GM18505 (cell line): ENCODE results near the gene LSM3.
"Not testable (repeated sequence)": the region's sequence is repeated elsewhere in the genome, so short reads cannot be mapped to it uniquely, and the experiment has no call there.

ENCODE experiments used
- ATAC-seq: cut with Tn5 transposase; IDR thresholded peaks from one replicate; pipeline ENCODE4 v1.9.1; 2021; ENCODE audit not compliant: unreplicated experiment
- POLR2A ChIP-seq: IDR thresholded peaks from 4 replicates; pipeline ENCODE4 v1.6.1; 2011; ENCODE audit warnings: borderline replicate concordance; ENCODE audit not compliant: insufficient read depth, insufficient read length; ENCODE audit errors: extremely low read depth

Gene LSM3

GRCh38 chr3:14218355-14218754 is 39.7 kb downstream of the LSM3 start:
- ATAC-seq, result no peak
- no peak for TF ChIP-seq POLR2A

DNA sequence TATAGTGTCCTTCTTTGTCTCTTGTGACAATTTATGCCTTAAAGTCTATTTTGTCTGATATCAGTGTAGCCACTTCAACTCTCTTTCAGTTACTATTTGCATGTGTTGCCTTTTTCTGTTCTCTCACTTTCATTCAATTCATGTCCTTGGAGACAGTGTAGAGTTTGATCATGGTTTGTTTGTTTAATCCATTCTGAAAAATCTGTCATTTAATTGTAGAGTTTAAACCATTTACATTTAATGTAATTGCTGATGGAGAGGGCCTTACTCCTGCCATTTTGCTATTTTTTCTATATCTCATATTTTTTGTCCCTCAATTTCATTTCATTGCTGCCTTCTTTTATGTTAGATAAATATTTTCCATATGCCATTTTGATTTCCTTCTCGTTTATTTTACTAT is 42.3 kb downstream of the LSM3 start:
- no peak for ATAC-seq
- TF ChIP-seq POLR2A, result no peak

- TF ChIP-seq POLR2A, result no peak
- no peak for ATAC-seq
These were observed 43.3 kb downstream of the LSM3 start for GRCh38 chr3:14221902-14222301.

GRCh38 chr3:14222457-14222856 is 43.8 kb downstream of the LSM3 start:
- no peak for ATAC-seq
- TF ChIP-seq POLR2A, result no peak

DNA sequence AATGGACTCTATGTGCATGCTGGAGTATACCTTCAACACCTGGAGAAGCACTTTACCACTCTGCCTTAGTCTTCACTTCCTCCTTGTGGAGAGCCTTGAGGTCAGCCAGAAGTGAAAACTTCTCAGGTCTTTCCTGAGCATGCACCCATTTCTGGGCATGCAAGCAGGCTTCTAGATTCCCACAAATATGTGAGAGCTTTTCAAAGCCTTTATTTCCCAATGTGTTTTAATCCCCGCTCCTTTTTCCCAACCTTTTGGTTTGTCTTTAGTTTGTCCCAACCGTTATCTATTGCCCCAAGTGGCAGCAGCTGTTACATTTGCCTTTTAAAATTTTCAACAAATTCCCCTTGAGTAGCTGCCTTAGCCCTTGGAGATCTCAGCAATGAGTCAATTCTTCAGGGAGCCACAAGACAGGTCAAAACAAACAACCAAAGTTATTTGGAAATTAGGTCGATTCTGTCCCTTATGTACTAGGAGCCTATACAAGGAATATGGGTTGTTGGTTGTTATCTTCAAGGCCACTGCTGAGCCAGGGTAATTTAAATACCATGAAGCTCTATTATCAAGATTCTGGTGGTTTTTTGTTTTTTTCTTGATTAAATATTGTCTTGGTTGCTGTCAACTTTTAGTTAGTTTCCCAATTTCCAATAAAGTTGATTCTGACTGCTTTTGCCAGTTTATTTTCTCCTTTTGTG is 44.4 kb downstream of the LSM3 start:
- TF ChIP-seq POLR2A, result no peak
- no peak for ATAC-seq

DNA sequence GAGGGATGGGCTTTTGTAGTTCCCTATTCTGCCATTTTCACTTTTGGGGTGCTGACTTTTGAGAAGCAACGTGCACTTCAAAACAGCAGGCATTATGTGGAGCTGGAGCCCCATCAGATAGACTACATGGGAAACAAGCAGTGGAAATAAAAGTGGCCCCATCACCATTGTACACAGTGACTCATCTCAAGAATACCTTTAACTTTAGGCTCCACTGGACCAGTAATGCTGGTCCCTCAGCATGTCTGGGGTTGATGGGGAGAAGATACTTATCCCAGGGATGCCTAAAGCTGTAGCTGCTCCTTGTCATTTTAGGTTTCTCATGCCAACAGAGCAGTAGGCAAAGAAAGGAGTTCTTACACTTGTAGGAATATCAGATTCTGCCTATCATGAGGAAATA is 45.0 kb downstream of the LSM3 start:
- TF ChIP-seq POLR2A, result no peak
- ATAC-seq, result no peak

GRCh38 chr3:14224895-14225294 is 46.3 kb downstream of the LSM3 start:
- TF ChIP-seq POLR2A, result no peak
- no peak for ATAC-seq

DNA sequence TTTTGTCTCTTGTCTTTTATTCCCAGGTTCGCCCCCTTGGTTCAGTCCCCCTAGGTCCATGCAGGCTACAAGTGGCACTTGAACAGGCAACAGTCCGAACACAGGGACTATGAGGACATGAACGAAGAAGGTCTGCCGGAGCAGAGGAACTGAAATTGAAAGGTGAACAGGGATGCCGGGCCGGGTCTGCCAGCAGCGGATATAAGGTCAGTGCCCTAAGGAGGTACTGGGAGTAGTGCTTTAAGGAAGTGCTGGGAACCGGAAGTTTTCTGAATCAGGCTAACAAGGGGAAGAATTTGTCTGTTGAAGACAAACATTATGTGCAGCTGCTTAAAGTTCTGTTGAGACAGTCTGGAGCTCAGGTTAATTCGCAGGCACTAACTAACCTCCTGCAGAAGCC is 46.8 kb downstream of the LSM3 start:
- TF ChIP-seq POLR2A, result no peak
- ATAC-seq, result no peak

DNA sequence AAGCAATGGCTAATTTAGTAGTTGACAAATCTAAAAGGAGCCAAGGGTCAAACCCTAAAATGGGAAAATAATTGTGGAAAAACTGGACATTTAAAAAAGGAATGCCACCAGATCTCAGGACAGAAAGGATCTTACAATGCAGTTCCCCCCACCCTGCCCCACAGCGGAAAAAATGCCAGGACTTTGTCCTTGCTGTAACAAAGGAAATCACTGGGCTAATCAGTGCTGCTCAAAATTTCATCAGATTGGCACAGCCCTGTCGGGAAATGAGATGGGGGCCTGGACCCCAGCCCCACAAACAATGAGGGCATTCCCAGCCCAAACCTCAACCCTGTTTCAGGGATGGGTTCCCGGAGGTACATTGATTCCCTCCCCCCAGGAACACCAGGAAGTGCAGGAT is 47.7 kb downstream of the LSM3 start:
- not testable (repeated sequence) for ATAC-seq

DNA sequence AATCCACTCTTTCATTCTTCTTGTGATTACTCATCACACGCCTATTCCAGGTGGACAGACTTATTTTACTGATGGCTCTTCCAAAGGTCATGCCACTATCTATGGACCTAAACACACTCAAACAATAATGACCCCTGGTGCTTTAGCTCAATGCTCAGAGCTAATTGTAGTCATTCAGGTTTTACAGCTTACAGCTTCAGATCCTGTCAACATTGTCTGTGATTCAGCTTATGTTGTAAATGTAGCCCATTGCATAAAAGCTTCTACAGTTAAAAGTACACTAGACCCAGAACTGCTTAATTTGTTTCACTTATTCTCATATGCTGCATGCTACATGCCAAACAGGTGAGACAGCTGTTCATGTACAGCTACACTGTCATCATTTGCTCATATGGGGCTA is 49.2 kb downstream of the LSM3 start:
- no peak for ATAC-seq
- no peak for TF ChIP-seq POLR2A

DNA sequence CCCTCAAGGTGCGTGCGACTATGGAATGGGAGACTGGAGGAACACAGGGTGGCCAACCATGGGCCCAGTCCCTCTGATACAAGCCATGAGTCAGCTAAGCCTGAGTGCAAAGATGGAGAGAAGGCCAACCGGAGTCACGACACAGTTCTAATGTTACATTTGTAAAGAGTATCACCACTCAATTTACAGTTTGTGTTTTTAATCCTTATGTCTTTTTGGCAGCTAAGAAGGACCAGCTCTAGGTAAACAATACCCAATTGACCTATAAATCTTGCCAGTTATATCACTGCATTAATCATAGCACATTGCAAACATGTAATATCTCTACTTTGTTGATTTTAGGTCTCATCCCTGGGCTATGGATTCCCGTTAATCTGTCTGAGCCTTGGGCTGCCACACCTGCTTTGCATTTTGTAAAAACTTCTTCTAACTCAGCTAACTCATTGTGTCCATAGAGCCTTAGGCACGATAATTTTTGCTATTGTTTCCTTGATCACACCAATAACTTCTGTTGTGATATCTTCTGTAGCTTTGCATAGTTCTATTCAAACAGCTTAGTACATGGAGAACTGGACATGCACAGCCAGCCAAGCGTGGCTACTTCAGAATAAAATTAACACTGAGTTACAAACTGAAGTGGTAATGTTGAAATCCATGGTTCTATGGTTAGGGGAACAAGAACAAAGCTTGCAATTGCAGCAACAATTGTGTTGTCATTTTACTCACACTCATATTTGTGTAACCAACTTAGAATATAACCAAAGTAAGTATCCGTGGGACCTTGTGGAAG is 50.3 kb downstream of the LSM3 start:
- TF ChIP-seq POLR2A, result no peak
- no peak for ATAC-seq

GRCh38 chr3:14229695-14230094 is 51.1 kb downstream of the LSM3 start:
- ATAC-seq, result not testable (repeated sequence)

- no peak for ATAC-seq
- no peak for TF ChIP-seq POLR2A
These were observed 52.1 kb downstream of the LSM3 start for GRCh38 chr3:14230729-14231128.

DNA sequence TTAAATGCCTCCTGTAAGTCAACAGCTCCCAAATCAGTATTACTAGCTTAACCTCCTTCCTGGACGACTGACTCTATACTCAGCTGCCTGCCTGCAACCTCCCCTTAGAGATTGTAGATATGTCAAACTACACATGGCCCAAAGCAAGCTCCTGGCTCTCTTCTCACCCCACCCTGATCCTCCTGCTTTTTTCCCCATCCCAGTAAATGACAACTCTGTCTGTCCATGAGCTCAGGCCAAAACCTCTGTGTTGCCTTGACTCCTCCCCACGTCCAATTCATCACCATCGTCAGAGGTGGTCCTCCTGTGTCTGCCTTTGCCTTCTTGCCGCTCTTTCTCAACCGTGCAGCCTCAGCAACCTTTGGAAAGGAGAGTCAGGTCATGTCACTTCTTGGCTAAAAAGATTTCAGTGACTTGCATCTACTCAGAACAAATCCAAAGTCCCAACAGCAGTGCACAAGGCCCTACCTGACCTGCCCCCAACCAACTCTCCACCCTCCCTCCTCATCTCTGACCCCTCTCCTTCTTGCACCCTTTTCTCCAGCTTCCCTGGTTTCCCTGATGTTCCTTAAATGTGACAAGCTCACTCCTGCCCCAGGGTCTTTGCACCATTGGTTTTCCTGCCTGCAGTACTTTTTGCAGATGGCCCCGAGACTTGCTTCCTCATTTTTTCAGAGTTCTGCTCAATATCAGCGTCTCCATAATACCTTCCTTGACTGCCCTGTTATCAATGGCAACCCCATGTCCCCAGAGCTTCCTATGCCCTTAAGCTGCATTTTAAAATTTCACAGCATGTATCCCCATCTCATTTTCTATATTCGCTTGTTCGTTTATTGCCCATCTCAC is 52.8 kb downstream of the LSM3 start:
- no peak for ATAC-seq
- no peak for TF ChIP-seq POLR2A
